Kidney (tissue), 14 donors: Measurements from ENCODE around the gene MYLK4. TPM values are rescaled to one million over a fixed set of nuclear protein-coding genes. Genes with fewer than 3 reads are reported as not detected.

Source experiments
- DNase-seq, 5 donors: peaks; one replicate each; pipeline ENCODE4 v3.0.0-alpha.2; 2013 to 2020
- FAIRE-seq: peaks from 2 replicates; lab custom pipeline; 2012; peaks lifted over from hg19 to GRCh38; lab: Jason Lieb, UNC
- H3K27ac ChIP-seq, 2 donors: one replicate each; pipeline ENCODE4 v1.7.0; 2013; ENCODE audit warnings: low read depth in 2 of 2, low read length in 2 of 2, inconsistent platforms in 1 of 2
- H3K27me3 ChIP-seq: one replicate; pipeline ENCODE4 v1.7.1; 2013; ENCODE audit warnings: low read length, inconsistent platforms; ENCODE audit not compliant: control insufficient read depth, insufficient read depth
- H3K36me3 ChIP-seq, 3 donors: one replicate each; pipeline versions ENCODE4 v1.7.0 to v1.7.1; 2013; ENCODE audit warnings: low read length in 3 of 3, control low read depth in 1 of 3, inconsistent platforms in 1 of 3; ENCODE audit not compliant: insufficient read depth in 3 of 3, control insufficient read depth in 2 of 3
- H3K4me1 ChIP-seq, 3 donors: one replicate each; pipeline versions ENCODE4 v1.7.0 to v1.7.1; 2013; ENCODE audit warnings: low read length in 3 of 3, inconsistent platforms in 1 of 3, low read depth in 1 of 3; ENCODE audit not compliant: control insufficient read depth in 2 of 3, insufficient read depth in 2 of 3
- H3K4me3 ChIP-seq, 3 donors: one replicate each; pipeline versions ENCODE4 v1.7.0 to v1.8.1; 2013; ENCODE audit warnings: low read length in 3 of 3, control low read depth in 1 of 3, inconsistent platforms in 1 of 3
- H3K9ac ChIP-seq, 3 donors: one replicate each; pipeline versions ENCODE4 v1.7.0 to v1.7.1; 2013; ENCODE audit warnings: low read length in 3 of 3, control low read depth in 1 of 3, inconsistent platforms in 1 of 3
- H3K9me3 ChIP-seq, 3 donors: one replicate each; pipeline versions ENCODE4 v1.7.0 to v1.7.1; 2013; ENCODE audit warnings: low read length in 3 of 3, control low read depth in 1 of 3, inconsistent platforms in 1 of 3; ENCODE audit not compliant: control insufficient read depth in 2 of 3, insufficient read depth in 1 of 3
- intact Hi-C: fragments of 100-400 bp; cut with DNase I; formaldehyde crosslinking; loops from one replicate; pipeline ENCODE4 v1.11.1; 2022
- polyA plus RNA-seq: library from polyadenylated mRNA; stranded (reverse); fragments of 350-450 nt; fragmentation: Illumina TruSeq; extraction: RNeasy Lipid Tissue Mini Kit (QIAGEN cat#74804); gene quantifications from one replicate; pipeline ENCODE4 v1.2.3, GENCODE V29; 2014; ENCODE audit warnings: low read depth, low replicate concordance; ENCODE audit not compliant: insufficient read depth
- total RNA-seq: library from RNA; stranded (reverse); fragmentation: NEBNext Ultra II Directional; extraction: Animal tissue kit (Norgen Biotek cat#: 25700); gene quantifications from one replicate; pipeline ENCODE4 v1.2.1, GENCODE V29; 2021
- TF ChIP-seq, protein P1 (sequence below): IDR thresholded peaks from 3 replicates; pipeline ENCODE4 v1.5.1; 2012; ENCODE audit warnings: mild to moderate bottlenecking, moderate library complexity, borderline replicate concordance; ENCODE audit not compliant: insufficient read depth; ENCODE audit errors: extremely low read depth
- donor health status: control.
- donor health status: control.
- donor health status: control.
- donor health status: control.
- donor health status: control.
- donor health status: DM: yes; HTN: yes; CAD: no.
- donor health status: Normal renal cell carcinoma (clear cell type).

Gene MYLK4
- total and polyA plus RNA-seq, 2 donors from 2014 or later, result 1.1 to 1.3 TPM

GRCh38 chr6:2797564-2798031, 46.9 kb upstream of the MYLK4 start:
- H3K36me3 ChIP-seq, result no peaks in the 10 kb centered on the region
- TF ChIP-seq, protein P1, sequence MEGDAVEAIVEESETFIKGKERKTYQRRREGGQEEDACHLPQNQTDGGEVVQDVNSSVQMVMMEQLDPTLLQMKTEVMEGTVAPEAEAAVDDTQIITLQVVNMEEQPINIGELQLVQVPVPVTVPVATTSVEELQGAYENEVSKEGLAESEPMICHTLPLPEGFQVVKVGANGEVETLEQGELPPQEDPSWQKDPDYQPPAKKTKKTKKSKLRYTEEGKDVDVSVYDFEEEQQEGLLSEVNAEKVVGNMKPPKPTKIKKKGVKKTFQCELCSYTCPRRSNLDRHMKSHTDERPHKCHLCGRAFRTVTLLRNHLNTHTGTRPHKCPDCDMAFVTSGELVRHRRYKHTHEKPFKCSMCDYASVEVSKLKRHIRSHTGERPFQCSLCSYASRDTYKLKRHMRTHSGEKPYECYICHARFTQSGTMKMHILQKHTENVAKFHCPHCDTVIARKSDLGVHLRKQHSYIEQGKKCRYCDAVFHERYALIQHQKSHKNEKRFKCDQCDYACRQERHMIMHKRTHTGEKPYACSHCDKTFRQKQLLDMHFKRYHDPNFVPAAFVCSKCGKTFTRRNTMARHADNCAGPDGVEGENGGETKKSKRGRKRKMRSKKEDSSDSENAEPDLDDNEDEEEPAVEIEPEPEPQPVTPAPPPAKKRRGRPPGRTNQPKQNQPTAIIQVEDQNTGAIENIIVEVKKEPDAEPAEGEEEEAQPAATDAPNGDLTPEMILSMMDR, result no peak
- H3K27me3 ChIP-seq, result no peaks in the 10 kb centered on the region
- H3K9me3 ChIP-seq, result no peaks in the 10 kb centered on the region
- H3K4me3 ChIP-seq, result no peak overlapping the region
- H3K27ac ChIP-seq, result no peak overlapping the region
- intact Hi-C loops, result no loop called here
- FAIRE-seq, result no peak
- H3K9ac ChIP-seq, result no peak overlapping the region
- peaks cover 0 to 4% (median 0%) of the 10 kb centered on the region in 3 donors for H3K4me1 ChIP-seq
- DNase-seq, result peak in 3 of 5 donors; percentile 48 to 82 (median 66)

GRCh38 chr6:2796861-2797260, 46.1 kb upstream of the MYLK4 start:
- Histone ChIP-seq H3K27ac (no peak overlapping the region), H3K27me3 (no peaks in the 10 kb centered on the region), H3K36me3 (no peaks in the 10 kb centered on the region), H3K4me1 (peaks cover 0 to 4% (median 0%) of the 10 kb centered on the region in 3 donors), H3K4me3 (no peak overlapping the region), H3K9ac (no peak overlapping the region), H3K9me3 (no peaks in the 10 kb centered on the region)
- FAIRE-seq (no peak), DNase-seq (no peak)
- TF ChIP-seq, protein P1, result no peak
- intact Hi-C loops, result no loop called here

- TF ChIP-seq, protein P1, result no peak
- no peak for FAIRE-seq
- no peaks in the 10 kb centered on the region for H3K36me3 ChIP-seq
- H3K9me3 ChIP-seq, result no peaks in the 10 kb centered on the region
- H3K9ac ChIP-seq, result no peak overlapping the region
- DNase-seq, result no peak
- H3K27ac ChIP-seq, result no peak overlapping the region
- H3K4me3 ChIP-seq, result no peak overlapping the region
- intact Hi-C loops, result no loop called here
- no peaks in the 10 kb centered on the region for H3K27me3 ChIP-seq
- H3K4me1 ChIP-seq, result peaks cover 0 to 4% (median 0%) of the 10 kb centered on the region in 3 donors
These were observed 45.2 kb upstream of the MYLK4 start for GRCh38 chr6:2795956-2796355.

DNA sequence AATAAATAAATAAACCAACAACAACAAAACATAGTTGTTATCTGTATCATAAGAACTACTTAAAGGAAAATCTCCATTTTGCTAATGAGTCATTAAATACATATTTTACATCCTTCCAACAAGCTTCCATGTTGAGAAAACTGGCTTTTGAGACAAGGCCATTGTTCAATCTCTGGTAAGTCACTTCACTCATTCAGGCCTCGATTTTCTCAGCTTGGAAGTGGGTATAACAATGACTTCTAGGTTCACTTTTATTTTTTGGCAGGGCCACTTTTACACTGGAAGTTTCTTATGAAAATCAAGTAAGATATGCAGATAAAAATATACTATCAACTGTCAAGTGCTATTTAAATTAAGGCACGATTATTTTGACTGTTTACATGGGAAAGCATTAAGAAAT, 44.4 kb upstream of the MYLK4 start:
- no peak for DNase-seq
- no peak overlapping the region for H3K9ac ChIP-seq
- no peaks in the 10 kb centered on the region for H3K27me3 ChIP-seq
- H3K36me3 ChIP-seq, result no peaks in the 10 kb centered on the region
- no peak overlapping the region for H3K27ac ChIP-seq
- intact Hi-C loops, result no loop called here
- no peaks in the 10 kb centered on the region for H3K9me3 ChIP-seq
- H3K4me1 ChIP-seq, result peaks cover 0 to 4% (median 0%) of the 10 kb centered on the region in 3 donors
- FAIRE-seq, result no peak
- TF ChIP-seq, protein P1, result no peak
- no peak overlapping the region for H3K4me3 ChIP-seq
